ENCODE data around the gene HIVEP3.

HIVEP3 gene

DNA sequence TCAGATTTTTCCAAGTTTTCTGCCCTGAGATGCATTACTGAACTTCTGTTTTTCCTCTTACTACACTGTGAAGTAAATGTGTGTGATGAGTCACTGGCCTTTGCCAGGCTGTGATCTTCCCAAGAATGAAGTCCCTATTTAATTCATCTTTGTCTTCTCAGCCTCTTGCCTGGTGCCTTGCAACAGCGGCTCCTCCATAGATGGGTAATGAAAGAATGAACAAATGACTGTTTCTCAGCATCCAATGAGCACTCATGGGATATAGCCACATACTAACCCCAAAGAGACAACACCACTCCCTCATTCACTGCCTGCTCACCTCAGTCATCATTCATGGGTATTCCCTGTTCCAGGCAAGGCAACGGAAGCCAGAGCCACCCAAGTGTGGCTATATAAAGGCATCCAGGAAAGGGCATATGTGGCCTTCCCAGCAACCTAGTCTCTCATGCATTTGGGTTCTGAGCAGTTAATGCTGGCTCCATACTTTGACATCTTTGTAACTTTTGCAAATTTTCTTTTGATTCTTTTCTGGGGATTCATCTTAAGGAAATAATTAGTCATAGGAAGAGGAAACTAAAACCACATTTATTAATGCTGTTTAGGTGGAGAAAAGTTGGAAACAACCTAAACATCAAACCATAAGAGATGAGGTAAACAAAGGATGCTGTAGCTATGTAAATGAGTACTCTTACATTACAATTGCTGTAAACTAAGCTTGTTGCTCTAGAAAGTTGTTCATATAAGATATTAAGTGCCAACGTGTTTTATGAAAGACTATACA is 71.9 kb downstream of the HIVEP3 start:
- Histone ChIP-seq H3K36me3 (ENCODE audit: insufficient read depth, insufficient read length, low read length) (no peaks in the 10 kb centered on the region), H3K9me3 (ENCODE audit: insufficient read depth, low read length) (no peaks in the 10 kb centered on the region), H3K9ac (ENCODE audit: insufficient read length, low read depth) (no peak overlapping the region), H3K4me1 (ENCODE audit: insufficient read depth, insufficient read length) (peaks cover 13% of the 10 kb centered on the region), H3K27me3 (ENCODE audit: insufficient read depth, insufficient read length) (peaks cover 7% of the 10 kb centered on the region), H3K4me3 (ENCODE audit: insufficient read length, low read depth) (no peak overlapping the region)
- TF ChIP-seq ZNF274 (IDR thresholded peaks at IDR 0.05; ENCODE audit: low read depth, low read length), result no peak
- TF ChIP-seq SUZ12 (IDR thresholded peaks at IDR 0.05; ENCODE audit: extremely low read depth, insufficient read depth, insufficient read length), result no peak
- no peak for TF ChIP-seq YY1 (IDR thresholded peaks at IDR 0.05; ENCODE audit: insufficient read depth, insufficient read length)
- DNase-seq (ENCODE audit: low read depth, low spot score), result no peak

DNA sequence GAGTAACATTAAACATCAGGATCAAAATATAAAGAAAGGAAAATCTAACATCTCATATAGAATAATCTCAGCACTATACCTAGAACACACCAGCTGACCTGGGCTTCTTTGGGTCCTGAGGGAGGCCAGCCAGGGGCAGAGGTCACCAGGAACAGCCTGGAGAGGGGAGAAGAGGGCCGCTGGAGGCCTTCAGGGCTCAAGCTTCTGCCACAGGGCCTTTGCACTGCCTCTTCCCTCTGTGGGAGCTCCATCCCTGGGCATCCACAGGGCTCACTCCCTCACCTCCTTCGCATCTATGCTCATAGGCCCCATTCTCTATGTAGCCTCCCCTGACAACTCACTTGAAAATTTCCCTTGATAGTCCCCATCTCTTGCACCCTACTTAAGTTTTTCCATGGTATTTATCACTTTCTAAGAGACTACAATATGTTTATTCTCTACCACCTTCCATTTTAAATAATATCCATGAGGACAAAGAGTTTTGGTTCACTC is 73.9 kb downstream of the HIVEP3 start:
- H3K36me3 ChIP-seq (ENCODE audit: insufficient read depth, insufficient read length, low read length), result no peaks in the 10 kb centered on the region

DNA sequence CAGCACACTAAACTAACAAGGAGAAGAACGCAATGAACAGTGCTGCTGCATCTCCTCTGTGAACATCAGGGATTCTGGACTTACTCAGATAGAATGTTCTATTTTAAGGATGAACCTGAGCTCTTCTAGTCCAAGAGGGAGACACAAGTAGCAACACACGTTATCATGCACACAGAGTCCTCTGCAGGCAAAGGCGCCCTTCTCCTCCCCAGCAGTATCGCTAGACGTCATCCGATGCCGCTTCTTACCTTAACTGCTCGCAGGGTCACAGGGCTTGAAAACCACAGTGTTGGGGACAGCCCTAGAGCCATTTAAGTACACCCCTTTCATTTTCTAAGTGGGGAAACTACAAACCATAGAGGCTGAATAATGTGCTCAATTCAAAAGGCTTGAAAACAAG is 74.5 kb downstream of the HIVEP3 start:
- H3K9ac ChIP-seq (ENCODE audit: insufficient read length, low read depth), result no peak overlapping the region
- no peaks in the 10 kb centered on the region for H3K9me3 ChIP-seq (ENCODE audit: insufficient read depth, low read length)
- no peak for DNase-seq (ENCODE audit: low read depth, low spot score)
- H3K4me1 ChIP-seq (ENCODE audit: insufficient read depth, insufficient read length), result peaks cover 12% of the 10 kb centered on the region
- peaks cover 2% of the 10 kb centered on the region for H3K27me3 ChIP-seq (ENCODE audit: insufficient read depth, insufficient read length)
- no peak overlapping the region for H3K4me3 ChIP-seq (ENCODE audit: insufficient read length, low read depth)
- TF ChIP-seq YY1 (IDR thresholded peaks at IDR 0.05; ENCODE audit: insufficient read depth, insufficient read length), result no peak
- TF ChIP-seq SUZ12 (IDR thresholded peaks at IDR 0.05; ENCODE audit: extremely low read depth, insufficient read depth, insufficient read length), result no peak
- no peak for TF ChIP-seq ZNF274 (IDR thresholded peaks at IDR 0.05; ENCODE audit: low read depth, low read length)
- H3K36me3 ChIP-seq (ENCODE audit: insufficient read depth, insufficient read length, low read length), result no peaks in the 10 kb centered on the region

More for the DNA sequence above, 73.9 kb downstream of the HIVEP3 start:
- TF ChIP-seq YY1 (IDR thresholded peaks at IDR 0.05; ENCODE audit: insufficient read depth, insufficient read length) (no peak), ZNF274 (IDR thresholded peaks at IDR 0.05; ENCODE audit: low read depth, low read length) (no peak), SUZ12 (IDR thresholded peaks at IDR 0.05; ENCODE audit: extremely low read depth, insufficient read depth, insufficient read length) (no peak)
- no peak for DNase-seq (ENCODE audit: low read depth, low spot score)
- no peaks in the 10 kb centered on the region for H3K9me3 ChIP-seq (ENCODE audit: insufficient read depth, low read length)
- H3K4me1 ChIP-seq (ENCODE audit: insufficient read depth, insufficient read length), result peaks cover 12% of the 10 kb centered on the region
- H3K9ac ChIP-seq (ENCODE audit: insufficient read length, low read depth), result no peak overlapping the region
- H3K4me3 ChIP-seq (ENCODE audit: insufficient read length, low read depth), result no peak overlapping the region
- peaks cover 3% of the 10 kb centered on the region for H3K27me3 ChIP-seq (ENCODE audit: insufficient read depth, insufficient read length)

DNA sequence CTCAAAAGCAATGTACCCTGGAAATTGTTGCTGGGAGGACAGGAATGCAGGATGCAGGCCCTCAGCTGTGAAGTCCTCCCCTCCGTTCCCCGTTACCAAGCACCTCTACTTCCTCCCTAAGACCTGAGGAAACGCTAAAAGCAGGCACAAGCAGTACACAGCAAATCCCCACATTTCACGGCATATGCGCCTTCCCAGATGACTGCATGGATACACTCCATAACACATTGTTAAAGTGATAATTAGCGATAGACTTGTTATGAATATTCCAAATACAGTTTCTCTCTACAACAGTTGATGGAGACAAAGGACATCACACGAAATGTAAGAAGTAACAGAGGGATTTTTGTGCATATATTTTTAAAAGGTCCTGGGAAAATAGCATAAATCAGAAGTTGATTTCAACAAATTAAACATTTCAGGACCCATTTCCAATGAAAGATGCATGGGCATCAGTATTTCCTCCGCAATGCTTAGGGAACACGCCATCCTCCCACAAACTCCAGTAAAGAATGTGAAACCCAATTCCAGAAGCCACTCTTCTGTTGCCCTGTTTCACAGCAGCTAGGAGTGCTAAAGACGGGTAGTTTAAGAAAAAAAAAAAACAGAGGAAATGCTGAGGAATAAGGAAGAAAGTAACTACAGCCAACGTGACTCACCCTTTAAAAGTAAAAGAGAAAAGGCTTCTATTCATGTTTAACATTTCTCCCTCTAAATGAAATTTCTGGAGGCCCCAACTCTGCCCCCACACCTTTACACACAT is 75.5 kb downstream of the HIVEP3 start:
- H3K36me3 ChIP-seq (ENCODE audit: insufficient read depth, insufficient read length, low read length), result no peaks in the 10 kb centered on the region
- H3K4me1 ChIP-seq (ENCODE audit: insufficient read depth, insufficient read length), result peaks cover 12% of the 10 kb centered on the region
- no peak overlapping the region for H3K9ac ChIP-seq (ENCODE audit: insufficient read length, low read depth)
- no peaks in the 10 kb centered on the region for H3K9me3 ChIP-seq (ENCODE audit: insufficient read depth, low read length)
- TF ChIP-seq YY1 (IDR thresholded peaks at IDR 0.05; ENCODE audit: insufficient read depth, insufficient read length), result no peak
- no peak for TF ChIP-seq SUZ12 (IDR thresholded peaks at IDR 0.05; ENCODE audit: extremely low read depth, insufficient read depth, insufficient read length)
- TF ChIP-seq ZNF274 (IDR thresholded peaks at IDR 0.05; ENCODE audit: low read depth, low read length), result no peak
- H3K4me3 ChIP-seq (ENCODE audit: insufficient read length, low read depth), result no peak overlapping the region
- no peaks in the 10 kb centered on the region for H3K27me3 ChIP-seq (ENCODE audit: insufficient read depth, insufficient read length)
- DNase-seq (ENCODE audit: low read depth, low spot score), result no peak

DNA sequence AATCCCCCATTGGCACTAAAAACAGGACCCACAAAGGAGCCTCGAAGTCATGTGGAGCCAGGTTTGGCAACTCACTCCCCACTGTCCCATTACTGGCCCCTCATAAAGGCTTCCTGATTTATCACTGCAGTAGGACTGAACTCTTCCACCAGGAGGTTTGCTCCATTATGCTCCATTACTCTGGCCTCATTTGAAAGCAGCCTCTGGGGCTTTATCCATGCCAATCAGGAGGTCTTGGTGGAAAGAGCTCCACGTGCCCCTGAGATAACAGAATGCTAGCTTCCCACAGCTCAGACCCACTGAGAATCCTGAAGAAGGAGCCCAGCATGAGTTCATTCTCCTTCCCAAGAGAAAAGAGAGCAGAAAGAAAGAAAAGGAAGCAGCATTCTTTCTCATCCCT is 76.4 kb downstream of the HIVEP3 start:
- no peak for TF ChIP-seq SUZ12 (IDR thresholded peaks at IDR 0.05; ENCODE audit: extremely low read depth, insufficient read depth, insufficient read length)
- TF ChIP-seq YY1 (IDR thresholded peaks at IDR 0.05; ENCODE audit: insufficient read depth, insufficient read length), result no peak
- TF ChIP-seq ZNF274 (IDR thresholded peaks at IDR 0.05; ENCODE audit: low read depth, low read length), result no peak
- no peaks in the 10 kb centered on the region for H3K9me3 ChIP-seq (ENCODE audit: insufficient read depth, low read length)
- no peak overlapping the region for H3K4me3 ChIP-seq (ENCODE audit: insufficient read length, low read depth)
- H3K4me1 ChIP-seq (ENCODE audit: insufficient read depth, insufficient read length), result peaks cover 12% of the 10 kb centered on the region
- no peak for DNase-seq (ENCODE audit: low read depth, low spot score)
- H3K9ac ChIP-seq (ENCODE audit: insufficient read length, low read depth), result no peak overlapping the region
- no peaks in the 10 kb centered on the region for H3K36me3 ChIP-seq (ENCODE audit: insufficient read depth, insufficient read length, low read length)
- H3K27me3 ChIP-seq (ENCODE audit: insufficient read depth, insufficient read length), result no peaks in the 10 kb centered on the region

DNA sequence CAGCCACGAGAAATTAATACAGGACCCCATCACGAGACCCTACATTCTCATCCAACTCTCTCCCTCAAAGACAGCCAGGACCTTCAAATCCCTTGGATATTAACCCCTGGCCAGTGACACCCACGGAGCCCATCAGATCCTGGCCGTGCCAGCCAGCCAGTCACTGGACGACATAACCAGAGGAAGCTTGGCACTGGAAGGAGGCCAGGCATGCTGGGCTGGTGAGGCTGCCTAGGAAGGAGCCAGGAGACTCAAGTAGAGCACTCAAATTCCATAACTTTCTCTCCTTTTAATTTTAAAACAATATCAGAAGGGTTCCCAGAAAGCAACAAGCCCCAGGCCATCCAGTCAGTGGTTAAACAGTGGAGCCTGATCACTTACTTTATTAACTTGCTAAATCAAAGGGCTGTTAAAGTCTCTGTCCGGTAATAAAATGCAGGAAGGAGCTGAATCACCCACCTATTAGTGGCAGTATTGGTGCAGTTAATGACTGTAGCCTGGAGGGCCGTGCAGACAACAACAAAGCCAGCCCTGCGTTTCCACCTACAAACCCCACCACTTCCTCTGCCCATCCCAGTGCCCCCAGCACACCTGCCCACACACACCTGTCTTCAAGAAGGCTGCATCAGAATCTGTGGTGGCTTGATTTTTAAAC is 78.0 kb downstream of the HIVEP3 start:
- peaks cover 12% of the 10 kb centered on the region for H3K4me1 ChIP-seq (ENCODE audit: insufficient read depth, insufficient read length)
- no peak for TF ChIP-seq ZNF274 (IDR thresholded peaks at IDR 0.05; ENCODE audit: low read depth, low read length)
- no peak for TF ChIP-seq SUZ12 (IDR thresholded peaks at IDR 0.05; ENCODE audit: extremely low read depth, insufficient read depth, insufficient read length)
- no peak for TF ChIP-seq YY1 (IDR thresholded peaks at IDR 0.05; ENCODE audit: insufficient read depth, insufficient read length)
- no peak for DNase-seq (ENCODE audit: low read depth, low spot score)
- no peak overlapping the region for H3K9ac ChIP-seq (ENCODE audit: insufficient read length, low read depth)
- H3K27me3 ChIP-seq (ENCODE audit: insufficient read depth, insufficient read length), result peaks cover 3% of the 10 kb centered on the region
- H3K36me3 ChIP-seq (ENCODE audit: insufficient read depth, insufficient read length, low read length), result no peaks in the 10 kb centered on the region
- no peak overlapping the region for H3K4me3 ChIP-seq (ENCODE audit: insufficient read length, low read depth)
- no peaks in the 10 kb centered on the region for H3K9me3 ChIP-seq (ENCODE audit: insufficient read depth, low read length)
